Hypothalamus (tissue), 51 donors: Measurements from ENCODE around the gene PTCD1.
A peak's percentile ranks its signal among the peaks of the same experiment; 100 is the strongest.

Experiments
- DNase-seq, 51 donors: peaks; one replicate each; lab custom pipeline; 2025; lab: John Stamatoyannopoulos, UW

The PTCD1 gene

DNA sequence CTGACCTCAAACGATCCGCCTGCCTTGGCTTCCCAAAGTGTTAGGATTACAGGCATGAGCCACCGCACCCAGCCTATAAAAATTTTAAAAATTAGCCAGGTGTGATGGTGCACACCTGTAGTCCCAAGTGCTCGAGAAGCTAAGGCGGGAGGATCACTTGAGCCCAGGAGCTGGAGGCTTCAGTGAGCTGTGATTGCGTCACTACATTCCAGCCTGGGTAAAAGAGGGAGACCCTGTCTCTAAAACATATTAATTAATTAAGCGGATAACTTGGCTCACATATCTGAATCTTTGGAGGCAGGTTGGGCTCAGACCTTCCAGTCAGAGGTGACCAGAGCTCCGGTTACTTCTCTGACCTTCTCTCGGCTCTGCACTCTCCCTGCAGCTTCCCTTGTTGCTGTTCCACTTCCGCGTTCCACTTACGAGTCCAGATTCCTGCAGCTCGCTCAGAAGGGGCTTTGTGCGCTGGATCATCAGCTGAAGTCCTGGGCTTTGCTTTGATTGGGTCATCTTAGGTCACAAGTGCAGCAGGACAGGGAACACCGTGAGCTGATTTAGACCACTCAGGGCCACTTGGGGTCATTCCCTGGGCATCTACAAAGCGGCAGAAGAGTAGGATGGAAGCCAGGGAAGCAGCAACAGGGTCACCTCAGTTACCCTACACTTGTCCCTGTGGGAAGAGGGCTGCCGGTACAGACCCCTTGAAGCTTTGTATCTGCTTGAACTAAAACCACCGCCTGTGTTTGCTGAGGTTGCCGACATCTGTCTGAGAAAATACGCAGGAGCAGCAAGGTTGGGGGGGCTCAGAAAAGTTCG lies 66.1 kb downstream of the PTCD1 start:
- DNase-seq: peak in 5 of 51 donors; percentile 4 to 20 (median 11)

DNA sequence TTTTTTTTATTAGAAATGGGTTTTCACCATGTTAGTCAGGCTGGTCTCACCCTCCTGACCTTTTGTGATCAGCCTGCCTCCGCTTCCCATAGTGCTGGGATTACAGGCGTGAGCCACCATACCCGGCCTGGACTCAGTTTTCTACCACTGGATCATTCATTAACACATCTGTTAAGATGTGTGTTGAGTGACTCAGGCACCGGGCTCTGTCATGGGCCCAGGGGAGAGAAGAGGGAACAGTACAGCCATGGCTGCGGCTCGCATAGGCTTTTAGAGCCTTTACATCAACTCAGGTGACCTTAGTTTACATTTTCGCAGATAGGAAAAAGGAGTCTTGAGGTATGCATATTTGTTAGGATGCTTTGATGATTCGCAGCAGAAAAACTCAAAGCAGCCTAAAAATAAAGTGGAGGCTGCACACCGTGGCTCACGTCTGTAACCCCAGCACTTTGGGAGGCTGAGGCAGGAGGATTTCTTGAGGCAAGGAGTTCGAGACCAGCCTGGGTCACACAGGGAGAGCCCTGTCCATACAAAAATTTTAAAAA lies 67.2 kb downstream of the PTCD1 start:
- DNase-seq: no peak

DNA sequence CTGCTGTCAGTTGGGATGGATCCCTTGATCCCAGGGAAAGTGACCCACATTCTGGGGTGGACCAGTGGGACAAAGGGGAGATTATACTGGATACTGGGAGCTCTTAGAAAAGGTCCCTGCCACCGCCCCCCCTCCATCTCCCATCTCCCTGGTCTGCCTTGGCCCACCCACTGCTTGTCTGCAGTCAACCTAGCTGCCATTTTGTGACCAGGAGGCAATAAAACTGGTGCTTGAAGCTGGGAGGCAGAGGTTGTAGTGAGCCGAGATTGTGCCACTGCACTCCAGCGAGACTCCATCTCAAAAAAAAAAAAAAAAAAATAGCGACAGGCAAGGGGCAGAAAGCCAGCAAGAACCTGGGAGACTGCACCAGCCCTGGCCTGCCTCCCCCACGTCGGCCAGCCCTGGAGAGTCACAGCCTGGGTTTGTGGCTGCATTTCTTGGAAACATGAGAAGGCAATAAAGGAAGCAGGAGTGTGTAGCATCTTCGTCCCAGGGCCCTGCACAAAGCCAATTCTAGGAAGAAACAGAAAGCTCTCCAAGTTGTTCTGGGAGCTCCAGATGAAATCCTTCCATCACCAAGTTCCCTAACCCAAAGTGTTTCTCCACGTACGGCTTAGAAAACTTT lies 68.7 kb downstream of the PTCD1 start:
- DNase-seq: no peak

DNA sequence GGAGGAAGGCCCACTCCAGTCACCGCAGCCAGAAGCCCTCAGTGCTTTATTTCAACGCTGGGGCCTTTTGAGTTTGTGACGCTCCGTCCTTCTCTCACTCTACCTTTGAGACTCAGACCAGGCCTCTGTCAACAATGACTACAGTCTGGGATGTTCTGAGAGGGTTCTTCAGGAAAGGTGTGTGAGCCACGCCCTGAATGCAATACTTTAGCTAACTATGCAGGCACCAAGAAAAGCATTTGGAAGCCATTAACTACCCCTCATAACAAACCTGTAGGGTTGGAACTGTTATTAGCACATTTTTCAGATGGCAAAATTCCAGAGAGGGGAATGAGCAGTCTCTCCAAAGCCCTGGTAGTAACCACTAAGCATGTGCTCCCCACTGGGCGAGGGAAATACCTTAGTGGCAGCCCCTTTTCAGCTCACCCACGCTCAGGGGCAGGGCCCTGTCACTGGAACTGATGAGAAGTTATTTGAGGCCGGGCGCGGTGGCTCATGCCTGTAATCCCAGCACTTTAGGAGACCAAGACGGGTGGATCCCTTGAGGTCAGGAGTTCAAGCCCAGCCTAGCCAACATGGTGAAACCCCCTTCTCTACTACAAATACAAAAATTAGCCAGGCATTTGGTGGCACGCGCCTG lies 69.7 kb downstream of the PTCD1 start:
- DNase-seq: no peak
